Measurements from ENCODE around the gene ST6GALNAC2.

The ST6GALNAC2 gene

DNA sequence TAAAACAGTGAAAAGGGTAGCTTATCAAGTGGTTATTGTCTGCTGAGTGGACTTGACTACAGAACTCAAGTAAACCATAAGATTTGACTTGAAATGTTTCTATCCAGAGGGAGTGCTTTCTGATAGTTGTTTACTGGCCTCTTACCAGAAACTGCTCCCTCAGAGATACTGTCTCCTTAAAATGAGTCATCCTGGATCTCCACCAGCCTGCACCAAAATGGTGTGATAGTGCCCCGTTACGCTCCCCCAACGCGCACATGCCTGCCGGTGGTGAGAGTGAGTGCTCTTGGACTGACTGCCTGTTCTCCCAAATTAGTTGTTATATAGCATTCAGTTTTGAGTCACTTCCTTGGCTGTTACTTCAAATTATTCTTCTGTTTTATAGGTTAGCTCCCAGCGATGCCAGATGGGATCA is 22.9 kb downstream of the ST6GALNAC2 start (continued):
- TF ChIP-seq, protein P1, sequence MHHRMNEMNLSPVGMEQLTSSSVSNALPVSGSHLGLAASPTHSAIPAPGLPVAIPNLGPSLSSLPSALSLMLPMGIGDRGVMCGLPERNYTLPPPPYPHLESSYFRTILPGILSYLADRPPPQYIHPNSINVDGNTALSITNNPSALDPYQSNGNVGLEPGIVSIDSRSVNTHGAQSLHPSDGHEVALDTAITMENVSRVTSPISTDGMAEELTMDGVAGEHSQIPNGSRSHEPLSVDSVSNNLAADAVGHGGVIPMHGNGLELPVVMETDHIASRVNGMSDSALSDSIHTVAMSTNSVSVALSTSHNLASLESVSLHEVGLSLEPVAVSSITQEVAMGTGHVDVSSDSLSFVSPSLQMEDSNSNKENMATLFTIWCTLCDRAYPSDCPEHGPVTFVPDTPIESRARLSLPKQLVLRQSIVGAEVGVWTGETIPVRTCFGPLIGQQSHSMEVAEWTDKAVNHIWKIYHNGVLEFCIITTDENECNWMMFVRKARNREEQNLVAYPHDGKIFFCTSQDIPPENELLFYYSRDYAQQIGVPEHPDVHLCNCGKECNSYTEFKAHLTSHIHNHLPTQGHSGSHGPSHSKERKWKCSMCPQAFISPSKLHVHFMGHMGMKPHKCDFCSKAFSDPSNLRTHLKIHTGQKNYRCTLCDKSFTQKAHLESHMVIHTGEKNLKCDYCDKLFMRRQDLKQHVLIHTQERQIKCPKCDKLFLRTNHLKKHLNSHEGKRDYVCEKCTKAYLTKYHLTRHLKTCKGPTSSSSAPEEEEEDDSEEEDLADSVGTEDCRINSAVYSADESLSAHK (tag by site-specific recombination; IDR thresholded peaks at IDR 0.05): 0 out of 2 replicates have a peak, but pooled peaks have one; percentile 28
- TF ChIP-seq ZNF658 (tag by site-specific recombination; IDR thresholded peaks at IDR 0.05): no peak
- TF ChIP-seq ZBTB44 (tag by site-specific recombination; IDR thresholded peaks at IDR 0.05): no peak; the same call in 1 of the 2 replicates
- no peak for TF ChIP-seq ZBTB8A (tag by site-specific recombination; IDR thresholded peaks at IDR 0.05)
- no peak for TF ChIP-seq ZBTB49 (tag by site-specific recombination; IDR thresholded peaks at IDR 0.05; ENCODE audit: low read depth)
- no peak for TF ChIP-seq TRIM28 (IDR thresholded peaks at IDR 0.05; ENCODE audit: borderline replicate concordance, low read length)
- TF ChIP-seq ZSCAN30 (tag by site-specific recombination; IDR thresholded peaks at IDR 0.05): 0 out of 2 replicates have a peak, but pooled peaks have one; percentile 39
- no peak for TF ChIP-seq TSHZ1 (tag by site-specific recombination; IDR thresholded peaks at IDR 0.05; ENCODE audit: borderline replicate concordance)
- TF ChIP-seq, protein P2, sequence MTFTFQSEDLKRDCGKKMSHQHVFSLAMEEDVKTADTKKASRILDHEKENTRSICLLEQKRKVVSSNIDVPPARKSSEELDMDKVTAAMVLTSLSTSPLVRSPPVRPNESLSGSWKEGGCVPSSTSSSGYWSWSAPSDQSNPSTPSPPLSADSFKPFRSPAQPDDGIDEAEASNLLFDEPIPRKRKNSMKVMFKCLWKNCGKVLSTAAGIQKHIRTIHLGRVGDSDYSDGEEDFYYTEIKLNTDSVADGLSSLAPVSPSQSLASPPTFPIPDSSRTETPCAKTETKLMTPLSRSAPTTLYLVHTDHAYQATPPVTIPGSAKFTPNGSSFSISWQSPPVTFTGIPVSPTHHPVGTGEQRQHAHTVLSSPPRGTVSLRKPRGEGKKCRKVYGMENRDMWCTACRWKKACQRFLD (tag by site-specific recombination; IDR thresholded peaks at IDR 0.05): no peak
- TF ChIP-seq, protein P3, sequence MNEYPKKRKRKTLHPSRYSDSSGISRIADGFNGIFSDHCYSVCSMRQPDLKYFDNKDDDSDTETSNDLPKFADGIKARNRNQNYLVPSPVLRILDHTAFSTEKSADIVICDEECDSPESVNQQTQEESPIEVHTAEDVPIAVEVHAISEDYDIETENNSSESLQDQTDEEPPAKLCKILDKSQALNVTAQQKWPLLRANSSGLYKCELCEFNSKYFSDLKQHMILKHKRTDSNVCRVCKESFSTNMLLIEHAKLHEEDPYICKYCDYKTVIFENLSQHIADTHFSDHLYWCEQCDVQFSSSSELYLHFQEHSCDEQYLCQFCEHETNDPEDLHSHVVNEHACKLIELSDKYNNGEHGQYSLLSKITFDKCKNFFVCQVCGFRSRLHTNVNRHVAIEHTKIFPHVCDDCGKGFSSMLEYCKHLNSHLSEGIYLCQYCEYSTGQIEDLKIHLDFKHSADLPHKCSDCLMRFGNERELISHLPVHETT (tag by site-specific recombination; IDR thresholded peaks at IDR 0.05): 0 out of 2 replicates have a peak, but pooled peaks have one; percentile 20
- TF ChIP-seq ZNF214 (tag by site-specific recombination; IDR thresholded peaks at IDR 0.05; ENCODE audit: borderline replicate concordance): no peak
- no peak for TF ChIP-seq TCF7L2 (IDR thresholded peaks at IDR 0.05; ENCODE audit: borderline replicate concordance, low read depth, low read length)
- TF ChIP-seq ZSCAN4 (tag by site-specific recombination; IDR thresholded peaks at IDR 0.05): no peak
- TF ChIP-seq, protein P4, sequence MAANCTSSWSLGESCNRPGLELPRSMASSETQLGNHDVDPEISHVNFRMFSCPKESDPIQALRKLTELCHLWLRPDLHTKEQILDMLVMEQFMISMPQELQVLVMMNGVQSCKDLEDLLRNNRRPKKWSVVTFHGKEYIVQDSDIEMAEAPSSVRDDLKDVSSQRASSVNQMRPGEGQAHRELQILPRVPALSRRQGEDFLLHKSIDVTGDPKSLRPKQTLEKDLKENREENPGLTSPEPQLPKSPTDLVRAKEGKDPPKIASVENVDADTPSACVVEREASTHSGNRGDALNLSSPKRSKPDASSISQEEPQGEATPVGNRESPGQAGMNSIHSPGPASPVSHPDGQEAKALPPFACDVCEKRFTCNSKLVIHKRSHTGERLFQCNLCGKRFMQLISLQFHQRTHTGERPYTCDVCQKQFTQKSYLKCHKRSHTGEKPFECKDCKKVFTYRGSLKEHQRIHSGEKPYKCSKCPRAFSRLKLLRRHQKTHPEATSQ (tag by site-specific recombination; IDR thresholded peaks at IDR 0.05): no peak
- no peak for TF ChIP-seq ZNF140 (tag by site-specific recombination; IDR thresholded peaks at IDR 0.05)
- no peak for TF ChIP-seq ZNF350 (tag by site-specific recombination; IDR thresholded peaks at IDR 0.05)
- TF ChIP-seq ZBTB17 (tag by site-specific recombination; IDR thresholded peaks at IDR 0.05): peak; percentile 67
- no peak for TF ChIP-seq KLF16 (tag by site-specific recombination; IDR thresholded peaks at IDR 0.05)
- TF ChIP-seq ZNF24 (tag by site-specific recombination; IDR thresholded peaks at IDR 0.05): no peak
- TF ChIP-seq ZNF544 (tag by site-specific recombination; IDR thresholded peaks at IDR 0.05): no peak
- TF ChIP-seq, protein P5, sequence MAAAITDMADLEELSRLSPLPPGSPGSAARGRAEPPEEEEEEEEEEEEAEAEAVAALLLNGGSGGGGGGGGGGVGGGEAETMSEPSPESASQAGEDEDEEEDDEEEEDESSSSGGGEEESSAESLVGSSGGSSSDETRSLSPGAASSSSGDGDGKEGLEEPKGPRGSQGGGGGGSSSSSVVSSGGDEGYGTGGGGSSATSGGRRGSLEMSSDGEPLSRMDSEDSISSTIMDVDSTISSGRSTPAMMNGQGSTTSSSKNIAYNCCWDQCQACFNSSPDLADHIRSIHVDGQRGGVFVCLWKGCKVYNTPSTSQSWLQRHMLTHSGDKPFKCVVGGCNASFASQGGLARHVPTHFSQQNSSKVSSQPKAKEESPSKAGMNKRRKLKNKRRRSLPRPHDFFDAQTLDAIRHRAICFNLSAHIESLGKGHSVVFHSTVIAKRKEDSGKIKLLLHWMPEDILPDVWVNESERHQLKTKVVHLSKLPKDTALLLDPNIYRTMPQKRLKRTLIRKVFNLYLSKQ (tag by site-specific recombination; IDR thresholded peaks at IDR 0.05; ENCODE audit: borderline replicate concordance): no peak
- no peak for TF ChIP-seq ZNF777 (tag by site-specific recombination; IDR thresholded peaks at IDR 0.05; ENCODE audit: borderline replicate concordance)
